Retinal pigment epithelial cell (primary cell): ENCODE results near the gene NOTUM.

Experiments
- DNase-seq: peaks from one replicate; pipeline ENCODE4 v3.0.0-alpha.2; 2010; ENCODE audit warnings: low read depth
- H3K4me3 ChIP-seq: 2 replicates; pipeline ENCODE4 v1.5.1; 2011; ENCODE audit warnings: mild to moderate bottlenecking, low read length, control low read depth, moderate library complexity
- CTCF ChIP-seq: conservative IDR thresholded peaks from 2 replicates; pipeline ENCODE4 v1.5.1; 2011; ENCODE audit warnings: low read depth, low read length, control low read depth, inconsistent platforms

The NOTUM gene

DNA sequence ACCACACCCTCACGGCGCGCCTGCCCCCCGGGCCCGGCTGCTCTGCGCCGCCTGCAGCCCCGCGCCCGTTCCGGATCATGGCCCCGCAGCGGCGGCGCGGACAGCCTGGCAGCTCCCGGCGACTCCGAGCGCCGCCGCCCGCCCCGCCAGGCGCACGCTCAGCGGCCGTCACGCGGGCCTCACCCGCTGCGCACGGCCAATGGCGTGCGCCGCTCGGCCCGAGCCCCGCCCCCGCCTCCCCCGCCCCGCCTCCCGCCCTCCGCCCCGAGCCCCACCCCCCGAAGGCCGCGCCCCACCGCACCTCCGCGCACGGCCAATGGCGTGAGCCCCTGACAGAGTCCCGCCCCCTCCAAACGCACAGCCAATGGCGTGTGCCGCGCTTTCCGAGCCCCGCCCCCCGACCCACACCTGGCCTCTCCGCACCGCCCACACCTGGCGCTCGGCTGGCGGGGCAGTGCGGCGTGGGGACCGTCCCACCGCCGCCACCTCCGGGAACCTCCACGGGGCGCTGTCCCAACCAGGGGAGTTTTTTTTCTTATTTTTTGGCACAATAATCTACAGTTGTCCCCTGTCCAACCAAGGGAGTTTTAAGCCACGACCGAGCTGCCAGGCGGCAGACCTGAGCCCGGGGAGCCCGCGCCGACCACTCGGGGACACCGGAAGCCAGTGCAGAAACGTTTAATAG, 49.6 kb downstream of the NOTUM start, which contains the start of gene PCYT2:
Gene PCYT2 (minus strand): TSS at position 123 of the 685 bp plus-strand sequence. CDS start 44 bp downstream, at position 79.
- peak; percentile 54 for DNase-seq
- no peak for TF ChIP-seq CTCF
- peak within 1 kb of the TSS; percentile 73 for H3K4me3 ChIP-seq

DNA sequence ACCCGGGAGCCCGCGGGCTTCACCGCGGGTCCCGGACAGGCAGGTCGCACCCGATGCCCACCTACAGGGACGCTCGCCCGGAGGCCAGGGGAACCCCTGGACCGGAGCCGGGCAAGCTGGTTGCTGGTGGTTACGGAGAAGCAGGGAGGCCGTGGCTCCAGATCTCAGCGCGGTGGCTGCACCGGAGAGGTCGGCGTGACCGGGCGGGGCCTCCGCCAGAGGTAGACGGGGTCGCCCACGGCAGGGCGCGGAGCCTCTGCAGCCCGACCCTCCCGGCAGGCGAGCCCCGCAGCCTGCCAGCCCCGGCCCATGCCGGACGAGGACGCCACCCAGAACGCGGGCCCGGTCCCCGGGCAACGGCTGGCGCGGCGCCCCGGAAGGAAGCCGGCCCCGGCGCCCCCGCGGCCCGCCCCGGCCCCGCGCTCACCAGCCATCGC, 50.1 kb downstream of the NOTUM start:
- no peak for TF ChIP-seq CTCF
- DNase-seq, result no peak
- H3K4me3 ChIP-seq, result peak overlapping the region; percentile 73

GRCh38 chr17:81909966-81910839, 50.8 kb downstream of the NOTUM start:
- TF ChIP-seq CTCF, result no peak
- DNase-seq, result no peak
- H3K4me3 ChIP-seq, result peak overlapping the region; percentile 73

DNA sequence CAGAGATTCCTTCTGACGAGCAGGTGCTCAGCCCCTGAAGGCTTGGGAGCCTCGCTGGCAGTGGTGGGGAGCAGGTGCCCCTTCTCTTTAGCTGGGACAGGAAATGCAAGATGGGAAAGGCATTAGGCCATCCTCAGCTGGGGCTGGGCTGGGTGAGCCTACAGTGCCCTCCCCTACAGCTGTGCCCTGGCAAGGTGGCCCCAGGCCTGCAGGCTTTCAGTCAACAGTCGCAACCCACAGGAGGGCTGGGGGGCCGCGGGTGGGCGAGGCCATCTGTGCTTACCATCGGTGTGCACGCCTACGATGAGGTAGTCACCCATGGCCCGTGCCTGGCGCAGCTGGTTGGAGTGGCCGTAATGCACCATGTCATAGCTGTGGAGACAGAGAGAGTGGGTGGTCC, 51.8 kb downstream of the NOTUM start:
- no peak for DNase-seq
- H3K4me3 ChIP-seq, result no peak overlapping the region
- TF ChIP-seq CTCF, result no peak

DNA sequence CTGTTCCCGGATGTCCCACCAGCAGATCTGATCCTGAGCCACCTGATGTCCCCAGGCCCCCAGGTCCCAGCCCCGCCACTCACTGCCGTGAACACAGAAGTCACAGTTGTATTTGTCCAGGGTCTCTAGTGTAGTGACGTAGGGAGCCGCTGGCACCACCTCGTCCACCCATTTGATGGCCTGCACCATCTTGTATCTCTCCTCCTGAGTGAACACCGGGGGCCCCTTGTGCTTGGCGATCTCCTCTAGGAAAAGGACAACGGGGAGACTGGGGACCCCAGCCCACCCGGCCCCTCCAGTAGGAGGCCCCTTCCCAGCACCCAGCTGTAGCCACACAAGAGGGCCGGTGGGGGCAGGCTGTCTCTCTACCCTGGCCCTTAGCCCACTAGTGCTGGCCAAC, 52.2 kb downstream of the NOTUM start:
- no peak for TF ChIP-seq CTCF
- no peak for DNase-seq
- H3K4me3 ChIP-seq, result no peak overlapping the region

DNA sequence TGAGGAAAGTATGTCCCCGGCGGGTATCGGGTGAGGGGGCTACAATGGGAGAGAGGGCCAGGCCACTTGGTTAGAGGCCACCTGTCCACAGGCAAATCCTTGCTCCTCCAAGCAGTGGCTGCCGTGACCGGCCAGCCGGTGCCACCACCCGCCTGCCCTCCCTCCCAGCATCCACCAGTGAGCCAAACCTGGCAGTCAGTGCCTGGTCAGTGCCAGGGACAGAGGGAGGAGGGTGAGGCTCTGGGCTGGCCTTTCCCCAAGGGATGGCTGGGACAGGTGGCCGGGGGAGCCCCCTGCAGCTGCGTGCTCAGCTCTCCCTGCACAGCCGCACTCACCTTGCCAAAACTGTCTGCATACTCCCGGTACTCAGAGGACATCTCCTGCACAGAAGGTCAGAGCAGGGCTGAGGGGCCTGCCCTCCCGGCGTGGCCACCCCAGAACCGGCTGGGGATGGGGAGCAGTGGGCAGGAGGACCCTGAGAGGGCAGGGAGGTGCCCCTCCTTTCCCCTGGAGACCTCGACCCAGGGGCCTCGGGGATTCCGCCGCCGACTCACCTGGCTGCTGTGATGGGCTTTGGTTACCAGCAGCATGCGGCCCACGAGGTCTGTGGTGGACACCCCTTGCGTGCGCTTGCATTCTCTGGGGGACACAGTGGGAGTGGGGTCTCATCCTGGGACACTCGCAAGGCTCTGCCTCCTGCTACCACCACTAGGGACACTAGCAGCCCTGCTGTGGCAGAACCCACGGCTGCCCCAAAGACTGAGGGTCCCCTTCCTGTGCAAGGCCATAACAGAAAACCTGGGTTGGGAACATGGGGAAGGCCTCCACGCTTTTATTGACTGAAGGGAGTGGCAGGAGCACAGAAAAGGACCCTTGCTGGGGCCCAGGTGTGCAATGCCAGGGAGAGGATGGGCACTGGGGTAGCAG, 53.5 kb downstream of the NOTUM start:
- no peak overlapping the region for H3K4me3 ChIP-seq
- DNase-seq, result no peak
- TF ChIP-seq CTCF, result no peak
